Psoas muscle (tissue), 8 donors: ENCODE measurements around the gene SF3B2. TPM values are rescaled to one million over a fixed set of nuclear protein-coding genes. Genes with fewer than 3 reads are reported as not detected.

ENCODE experiments used
- ATAC-seq, 4 donors: fragments of 200-7000 bp; cut with Tn5 transposase; one replicate each; pipeline ENCODE4 v1.9.1; 2020; ENCODE audit warnings: moderate library complexity in 3 of 4, mild to moderate bottlenecking in 2 of 4
- DNase-seq, 2 donors: peaks; one replicate each; pipeline ENCODE4 v3.0.0-alpha.2; 2020
- H3K27ac ChIP-seq: fragments of 200-600 bp; one replicate; pipeline ENCODE4 v1.8.0; 2022
- H3K27me3 ChIP-seq, 3 donors: fragments of 200-600 bp in 1 of 3; one replicate each; pipeline versions ENCODE4 v1.6.1 to v1.8.0; 2013 to 2022; ENCODE audit warnings: low read length in 2 of 3, mild to moderate bottlenecking in 2 of 3, moderate library complexity in 1 of 3; ENCODE audit not compliant: insufficient read depth in 3 of 3
- H3K36me3 ChIP-seq, 2 donors: fragments of 200-600 bp in 1 of 2; one replicate each; pipeline versions ENCODE4 v1.6.1 to v1.8.0; 2013 to 2022; ENCODE audit warnings: low read depth in 1 of 2, mild to moderate bottlenecking in 1 of 2, moderate library complexity in 1 of 2; ENCODE audit not compliant: insufficient read depth in 1 of 2
- H3K4me1 ChIP-seq: fragments of 200-600 bp; one replicate; pipeline ENCODE4 v1.8.0; 2022
- H3K4me3 ChIP-seq: fragments of 200-600 bp; one replicate; pipeline ENCODE4 v1.8.0; 2022; ENCODE audit warnings: mild to moderate bottlenecking
- H3K9me3 ChIP-seq: fragments of 200-600 bp; one replicate; pipeline ENCODE4 v1.8.0; 2022
- CTCF ChIP-seq: fragments of 200-600 bp; IDR thresholded peaks from one replicate; pipeline ENCODE4 v1.8.0; 2022; ENCODE audit warnings: antibody characterized with exemption
- WGBS, 3 donors: extraction: QIAGEN DNeasy Blood & Tissue Kit; methylation state at CpG; one replicate each; pipeline versions ENCODE4 v1.1.6 to v1.1.7; 2013; 5-methylcytosine and 5-hydroxymethylcytosine counted together
- intact Hi-C, 2 donors: fragments of 100-400 bp; cut with DNase I; formaldehyde crosslinking; loops; one replicate each; pipeline versions ENCODE4 v1.11.0 to v1.14.2; 2022
- long read RNA-seq, 2 donors: library from polyadenylated mRNA; unstranded; transcript quantifications; one replicate each; pipeline ENCODE4 v2.0.0, GENCODE V29; 2021
- polyA plus RNA-seq, 3 donors: library from polyadenylated mRNA; stranded (reverse); fragments of 200-250 nt; gene quantifications; one replicate each; pipeline ENCODE4 v1.2.3, GENCODE V29; 2013
- total RNA-seq, 4 donors: library from RNA; stranded (reverse); fragmentation: NEBNext Ultra II Directional in 2 of 4; extraction: Animal tissue kit (Norgen Biotek cat#: 25700) in 2 of 4; gene quantifications; one replicate each; pipeline versions ENCODE4 v1.2.1 to v1.2.4, GENCODE V29; 2021 to 2023
- donor health status: healthy with polysubstance abuse.
- donor health status: DM: no; HTN: no; CAD: no; lungs with moderate emphysema.
- donor health status: Bipolar disorder and iron deficiency.
- donor health status: healthy.
- donor health status: DM: yes; HTN: yes; CAD: no.
- donor health status: DM: no; HTN: no; CAD: no.
- donor health status: DM: no; HTN: no; CAD: no.
- donor health status: DM: yes; HTN: yes; CAD: no.

The SF3B2 gene, protein sequence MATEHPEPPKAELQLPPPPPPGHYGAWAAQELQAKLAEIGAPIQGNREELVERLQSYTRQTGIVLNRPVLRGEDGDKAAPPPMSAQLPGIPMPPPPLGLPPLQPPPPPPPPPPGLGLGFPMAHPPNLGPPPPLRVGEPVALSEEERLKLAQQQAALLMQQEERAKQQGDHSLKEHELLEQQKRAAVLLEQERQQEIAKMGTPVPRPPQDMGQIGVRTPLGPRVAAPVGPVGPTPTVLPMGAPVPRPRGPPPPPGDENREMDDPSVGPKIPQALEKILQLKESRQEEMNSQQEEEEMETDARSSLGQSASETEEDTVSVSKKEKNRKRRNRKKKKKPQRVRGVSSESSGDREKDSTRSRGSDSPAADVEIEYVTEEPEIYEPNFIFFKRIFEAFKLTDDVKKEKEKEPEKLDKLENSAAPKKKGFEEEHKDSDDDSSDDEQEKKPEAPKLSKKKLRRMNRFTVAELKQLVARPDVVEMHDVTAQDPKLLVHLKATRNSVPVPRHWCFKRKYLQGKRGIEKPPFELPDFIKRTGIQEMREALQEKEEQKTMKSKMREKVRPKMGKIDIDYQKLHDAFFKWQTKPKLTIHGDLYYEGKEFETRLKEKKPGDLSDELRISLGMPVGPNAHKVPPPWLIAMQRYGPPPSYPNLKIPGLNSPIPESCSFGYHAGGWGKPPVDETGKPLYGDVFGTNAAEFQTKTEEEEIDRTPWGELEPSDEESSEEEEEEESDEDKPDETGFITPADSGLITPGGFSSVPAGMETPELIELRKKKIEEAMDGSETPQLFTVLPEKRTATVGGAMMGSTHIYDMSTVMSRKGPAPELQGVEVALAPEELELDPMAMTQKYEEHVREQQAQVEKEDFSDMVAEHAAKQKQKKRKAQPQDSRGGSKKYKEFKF
- total RNA-seq (100 to 1,000 TPM in 1 of 4 donors, 10 to 100 TPM in 3; 62.8 to 114 (median 86.4) TPM), polyA plus RNA-seq (100 to 1,000 TPM in 2 of 3 donors, 10 to 100 TPM in 1; 66.2 to 135 (median 114) TPM)
- long read RNA-seq, donor 1, transcript SF3B2-201 (22 exons, 2,903 nt): major isoform, 38 of 62 reads
- long read RNA-seq, donor 1, partial matches to known transcripts: 17 of 62 reads
- long read RNA-seq, donor 1, other reads (novel, unspliced or antisense): 7 of 62 reads
- long read RNA-seq, donor 2, transcript SF3B2-201 (22 exons, 2,903 nt): major isoform, 157 of 242 reads
- long read RNA-seq, donor 2, partial matches to known transcripts: 48 of 242 reads
- long read RNA-seq, donor 2, other reads (novel, unspliced or antisense): 36 of 242 reads

DNA sequence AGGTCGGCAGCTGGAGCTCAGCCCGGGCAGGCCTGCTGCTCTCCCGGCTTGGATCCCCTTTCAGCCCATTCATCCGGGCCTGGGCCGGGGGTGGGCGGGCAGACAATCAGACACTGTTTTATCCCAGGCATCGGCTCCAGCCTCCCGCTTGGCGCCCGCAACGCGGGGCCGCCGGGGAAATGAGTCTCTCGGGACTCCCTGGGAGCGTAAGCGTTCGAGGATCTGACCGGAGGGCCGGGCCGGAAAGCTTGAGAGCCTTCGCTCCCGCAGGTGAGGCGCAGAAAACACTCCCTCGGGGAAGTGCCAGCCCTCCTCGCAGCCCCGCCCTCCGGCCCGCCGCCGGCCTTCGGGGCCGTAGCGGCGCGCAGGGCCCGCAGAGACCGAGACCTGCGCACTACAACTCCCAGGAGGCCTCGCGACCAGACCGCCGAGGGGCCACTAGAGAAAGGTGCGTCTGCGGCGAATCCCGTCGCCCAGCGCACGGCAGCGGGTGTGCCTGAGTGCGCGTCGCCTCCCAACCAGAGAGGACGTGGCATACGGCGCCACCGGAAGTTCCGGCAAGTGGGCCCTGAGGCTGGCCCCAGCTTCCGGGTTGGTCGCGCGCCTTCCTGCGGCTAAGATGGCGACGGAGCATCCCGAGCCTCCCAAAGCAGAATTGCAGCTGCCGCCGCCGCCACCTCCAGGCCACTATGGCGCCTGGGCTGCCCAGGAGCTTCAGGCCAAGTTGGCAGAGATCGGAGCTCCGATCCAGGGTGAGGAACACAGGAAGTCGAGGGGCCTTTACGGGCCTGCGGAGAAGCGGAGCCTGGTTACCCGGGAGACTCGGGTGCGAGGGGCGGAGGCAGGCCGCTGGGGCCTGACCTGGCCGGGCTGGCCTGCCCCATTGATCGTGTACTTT, at the start of gene SF3B2:
SF3B2 (plus strand) TSS at position 599 of the 898 bp plus-strand sequence; CDS start at position 620, 21 bp downstream.
- peak within 1 kb of the TSS; percentile 94 for H3K4me3 ChIP-seq
- H3K9me3 ChIP-seq: no peaks in the 10 kb centered on the region
- 0% methylated on average over 76 to 84 of the region's 84 CpGs for WGBS, 3 donors
- ATAC-seq: peak; percentile 99
- peak; percentile 98 to 99 for DNase-seq
- peaks cover 0 to 7% (median 4%) of the 10 kb centered on the region in 3 donors for H3K27me3 ChIP-seq
- peak within 1 kb of the TSS; percentile 84 for H3K27ac ChIP-seq
- intact Hi-C loops: no loop called here
- TF ChIP-seq CTCF: no peak
- peaks cover 0 to 39% of the 10 kb centered on the region in 2 donors for H3K36me3 ChIP-seq
- H3K4me1 ChIP-seq: peaks cover 5% of the 10 kb centered on the region

DNA sequence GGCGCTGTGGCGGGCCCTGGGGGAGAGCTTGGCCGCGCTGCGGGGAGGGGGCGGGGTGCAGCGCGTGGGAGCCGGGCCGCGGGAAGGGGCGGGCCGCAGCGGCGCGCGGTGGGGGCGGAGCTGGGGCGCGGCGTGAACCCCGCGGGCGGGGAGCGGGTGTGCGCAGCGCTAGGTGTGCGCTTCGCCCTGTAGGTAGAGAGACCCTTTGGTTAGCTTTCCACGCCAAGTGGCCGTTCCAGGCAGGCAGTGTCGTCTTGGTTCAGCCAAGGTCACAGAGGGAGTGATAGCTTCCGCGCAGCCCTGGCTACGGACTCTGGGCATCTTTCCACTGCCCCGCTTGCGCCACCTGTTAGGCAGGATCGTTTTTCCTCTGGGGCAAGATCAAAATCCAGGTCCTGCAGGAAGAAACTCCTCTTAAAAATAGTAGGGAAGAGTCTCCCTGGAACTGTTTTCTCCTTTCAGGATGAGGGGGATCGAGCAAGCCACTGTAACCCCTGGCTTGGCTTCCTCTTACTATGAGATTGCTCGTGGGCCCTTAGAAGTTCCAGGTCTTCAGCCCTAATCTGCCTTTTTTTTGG, 49.4 kb upstream of the SF3B2 start:
- Histone ChIP-seq H3K27ac (peak overlapping the region; percentile 96), H3K27me3 (no peaks in the 10 kb centered on the region), H3K36me3 (peaks cover 0 to 59% of the 10 kb centered on the region in 2 donors), H3K9me3 (no peaks in the 10 kb centered on the region), H3K4me1 (peaks cover 34% of the 10 kb centered on the region), H3K4me3 (peak overlapping the region; percentile 74)
- TF ChIP-seq CTCF: no peak
- WGBS, 3 donors: 0% methylated on average over 21 to 40 of the region's 40 CpGs
- ATAC-seq (peak; percentile 72 to 80 (median 78)), DNase-seq (peak; percentile 82 to 91)
- intact Hi-C loops: loop anchor here (1.0 to 5.0 kb wide), 2 partner anchors 40 to 41 kb away; partner anchors contain the start of gene SART1 (in 2 of the 2)

DNA sequence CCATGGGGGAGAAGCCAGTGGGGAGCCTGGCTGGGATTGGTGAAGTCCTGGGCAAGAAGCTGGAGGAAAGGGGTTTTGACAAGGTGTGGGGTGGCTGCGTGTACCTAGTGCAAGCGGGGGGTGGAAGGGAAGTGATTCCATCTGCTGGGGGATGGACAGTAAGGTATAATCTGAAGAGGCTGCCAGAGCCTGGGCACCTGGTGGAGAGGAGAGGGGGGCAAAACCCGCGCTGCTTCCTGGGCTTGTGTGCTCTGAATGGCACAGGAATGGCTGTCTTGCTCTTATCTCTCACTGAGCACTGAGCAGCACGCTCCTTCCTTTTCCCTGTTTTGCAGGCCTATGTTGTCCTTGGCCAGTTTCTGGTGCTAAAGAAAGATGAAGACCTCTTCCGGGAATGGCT, 48.9 kb upstream of the SF3B2 start:
- Histone ChIP-seq H3K27ac (peak overlapping the region; percentile 96), H3K36me3 (peaks cover 0 to 54% of the 10 kb centered on the region in 2 donors), H3K27me3 (no peaks in the 10 kb centered on the region), H3K4me3 (peak overlapping the region; percentile 74), H3K9me3 (no peaks in the 10 kb centered on the region), H3K4me1 (peaks cover 34% of the 10 kb centered on the region)
- intact Hi-C loops: loop anchor here in 1 of 2 donors (5.0 kb wide), 1 partner anchor 41 kb away; the partner anchor contains the start of gene SART1
- TF ChIP-seq CTCF: no peak
- no peak for DNase-seq
- no peak for ATAC-seq
- WGBS, 3 donors: 49 to 70% (median 51%) methylated on average over 6 of the region's 6 CpGs
